Measurements from ENCODE around the gene PTPRD. TPM values are rescaled to one million over a fixed set of nuclear protein-coding genes. Genes with fewer than 3 reads are reported as not detected.

The PTPRD gene
- total and polyA plus RNA-seq, 2 experiments from 2014 or later, result 11.5 to 58.0 TPM

- Mint-ChIP-seq H3K36me3 (ENCODE audit: low read depth) (no peaks in the 10 kb centered on the region), H3K27ac (no peak overlapping the region), H3K9me3 (no peaks in the 10 kb centered on the region), H3K27me3 (ENCODE audit: insufficient read depth, low read depth, poor library complexity) (peaks cover 4% of the 10 kb centered on the region), H3K4me1 (peaks cover 9% of the 10 kb centered on the region), H3K4me3 (no peak overlapping the region)
- TF ChIP-seq, protein P1, sequence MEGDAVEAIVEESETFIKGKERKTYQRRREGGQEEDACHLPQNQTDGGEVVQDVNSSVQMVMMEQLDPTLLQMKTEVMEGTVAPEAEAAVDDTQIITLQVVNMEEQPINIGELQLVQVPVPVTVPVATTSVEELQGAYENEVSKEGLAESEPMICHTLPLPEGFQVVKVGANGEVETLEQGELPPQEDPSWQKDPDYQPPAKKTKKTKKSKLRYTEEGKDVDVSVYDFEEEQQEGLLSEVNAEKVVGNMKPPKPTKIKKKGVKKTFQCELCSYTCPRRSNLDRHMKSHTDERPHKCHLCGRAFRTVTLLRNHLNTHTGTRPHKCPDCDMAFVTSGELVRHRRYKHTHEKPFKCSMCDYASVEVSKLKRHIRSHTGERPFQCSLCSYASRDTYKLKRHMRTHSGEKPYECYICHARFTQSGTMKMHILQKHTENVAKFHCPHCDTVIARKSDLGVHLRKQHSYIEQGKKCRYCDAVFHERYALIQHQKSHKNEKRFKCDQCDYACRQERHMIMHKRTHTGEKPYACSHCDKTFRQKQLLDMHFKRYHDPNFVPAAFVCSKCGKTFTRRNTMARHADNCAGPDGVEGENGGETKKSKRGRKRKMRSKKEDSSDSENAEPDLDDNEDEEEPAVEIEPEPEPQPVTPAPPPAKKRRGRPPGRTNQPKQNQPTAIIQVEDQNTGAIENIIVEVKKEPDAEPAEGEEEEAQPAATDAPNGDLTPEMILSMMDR (conservative IDR thresholded peaks at IDR 0.05; ENCODE audit: low read depth in 2 of 2), result no peak
- TF ChIP-seq, protein P2, sequence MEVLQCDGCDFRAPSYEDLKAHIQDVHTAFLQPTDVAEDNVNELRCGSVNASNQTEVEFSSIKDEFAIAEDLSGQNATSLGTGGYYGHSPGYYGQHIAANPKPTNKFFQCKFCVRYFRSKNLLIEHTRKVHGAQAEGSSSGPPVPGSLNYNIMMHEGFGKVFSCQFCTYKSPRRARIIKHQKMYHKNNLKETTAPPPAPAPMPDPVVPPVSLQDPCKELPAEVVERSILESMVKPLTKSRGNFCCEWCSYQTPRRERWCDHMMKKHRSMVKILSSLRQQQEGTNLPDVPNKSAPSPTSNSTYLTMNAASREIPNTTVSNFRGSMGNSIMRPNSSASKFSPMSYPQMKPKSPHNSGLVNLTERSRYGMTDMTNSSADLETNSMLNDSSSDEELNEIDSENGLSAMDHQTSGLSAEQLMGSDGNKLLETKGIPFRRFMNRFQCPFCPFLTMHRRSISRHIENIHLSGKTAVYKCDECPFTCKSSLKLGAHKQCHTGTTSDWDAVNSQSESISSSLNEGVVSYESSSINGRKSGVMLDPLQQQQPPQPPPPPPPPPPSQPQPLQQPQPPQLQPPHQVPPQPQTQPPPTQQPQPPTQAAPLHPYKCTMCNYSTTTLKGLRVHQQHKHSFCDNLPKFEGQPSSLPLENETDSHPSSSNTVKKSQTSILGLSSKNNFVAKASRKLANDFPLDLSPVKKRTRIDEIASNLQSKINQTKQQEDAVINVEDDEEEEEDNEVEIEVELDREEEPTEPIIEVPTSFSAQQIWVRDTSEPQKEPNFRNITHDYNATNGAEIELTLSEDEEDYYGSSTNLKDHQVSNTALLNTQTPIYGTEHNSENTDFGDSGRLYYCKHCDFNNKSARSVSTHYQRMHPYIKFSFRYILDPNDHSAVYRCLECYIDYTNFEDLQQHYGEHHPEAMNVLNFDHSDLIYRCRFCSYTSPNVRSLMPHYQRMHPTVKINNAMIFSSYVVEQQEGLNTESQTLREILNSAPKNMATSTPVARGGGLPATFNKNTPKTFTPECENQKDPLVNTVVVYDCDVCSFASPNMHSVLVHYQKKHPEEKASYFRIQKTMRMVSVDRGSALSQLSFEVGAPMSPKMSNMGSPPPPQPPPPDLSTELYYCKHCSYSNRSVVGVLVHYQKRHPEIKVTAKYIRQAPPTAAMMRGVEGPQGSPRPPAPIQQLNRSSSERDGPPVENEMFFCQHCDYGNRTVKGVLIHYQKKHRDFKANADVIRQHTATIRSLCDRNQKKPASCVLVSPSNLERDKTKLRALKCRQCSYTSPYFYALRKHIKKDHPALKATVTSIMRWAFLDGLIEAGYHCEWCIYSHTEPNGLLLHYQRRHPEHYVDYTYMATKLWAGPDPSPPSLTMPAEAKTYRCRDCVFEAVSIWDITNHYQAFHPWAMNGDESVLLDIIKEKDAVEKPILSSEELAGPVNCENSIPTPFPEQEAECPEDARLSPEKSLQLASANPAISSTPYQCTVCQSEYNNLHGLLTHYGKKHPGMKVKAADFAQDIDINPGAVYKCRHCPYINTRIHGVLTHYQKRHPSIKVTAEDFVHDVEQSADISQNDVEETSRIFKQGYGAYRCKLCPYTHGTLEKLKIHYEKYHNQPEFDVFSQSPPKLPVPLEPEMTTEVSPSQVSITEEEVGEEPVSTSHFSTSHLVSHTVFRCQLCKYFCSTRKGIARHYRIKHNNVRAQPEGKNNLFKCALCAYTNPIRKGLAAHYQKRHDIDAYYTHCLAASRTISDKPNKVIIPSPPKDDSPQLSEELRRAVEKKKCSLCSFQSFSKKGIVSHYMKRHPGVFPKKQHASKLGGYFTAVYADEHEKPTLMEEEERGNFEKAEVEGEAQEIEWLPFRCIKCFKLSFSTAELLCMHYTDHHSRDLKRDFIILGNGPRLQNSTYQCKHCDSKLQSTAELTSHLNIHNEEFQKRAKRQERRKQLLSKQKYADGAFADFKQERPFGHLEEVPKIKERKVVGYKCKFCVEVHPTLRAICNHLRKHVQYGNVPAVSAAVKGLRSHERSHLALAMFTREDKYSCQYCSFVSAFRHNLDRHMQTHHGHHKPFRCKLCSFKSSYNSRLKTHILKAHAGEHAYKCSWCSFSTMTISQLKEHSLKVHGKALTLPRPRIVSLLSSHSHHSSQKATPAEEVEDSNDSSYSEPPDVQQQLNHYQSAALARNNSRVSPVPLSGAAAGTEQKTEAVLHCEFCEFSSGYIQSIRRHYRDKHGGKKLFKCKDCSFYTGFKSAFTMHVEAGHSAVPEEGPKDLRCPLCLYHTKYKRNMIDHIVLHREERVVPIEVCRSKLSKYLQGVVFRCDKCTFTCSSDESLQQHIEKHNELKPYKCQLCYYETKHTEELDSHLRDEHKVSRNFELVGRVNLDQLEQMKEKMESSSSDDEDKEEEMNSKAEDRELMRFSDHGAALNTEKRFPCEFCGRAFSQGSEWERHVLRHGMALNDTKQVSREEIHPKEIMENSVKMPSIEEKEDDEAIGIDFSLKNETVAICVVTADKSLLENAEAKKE (CRISPR knock-in tag; IDR thresholded peaks at IDR 0.05), result no peak
- TF ChIP-seq ETS1 (IDR thresholded peaks at IDR 0.05), result no peak
- no peak for TF ChIP-seq ZNF114 (CRISPR knock-in tag; IDR thresholded peaks at IDR 0.05)
- TF ChIP-seq NANOG (IDR thresholded peaks at IDR 0.05; ENCODE audit: borderline replicate concordance), result no peak
- no peaks in the 10 kb centered on the region for H3K4me1 ChIP-seq (ENCODE audit: insufficient read depth)
- ATAC-seq (no peak), DNase-seq (ENCODE audit: low spot score) (no peak)
- H3K79me2 ChIP-seq (replicated peaks; ENCODE audit: insufficient read depth), result no peaks in the 10 kb centered on the region
- H3K4me3 ChIP-seq, result no peak overlapping the region
- H3K36me3 ChIP-seq (ENCODE audit: insufficient read depth), result no peaks in the 10 kb centered on the region
- no peaks in the 10 kb centered on the region for H4K20me1 ChIP-seq (replicated peaks; ENCODE audit: insufficient read depth)
- H3K27ac ChIP-seq (ENCODE audit: low read depth), result no peak overlapping the region
- no peak overlapping the region for H2AFZ ChIP-seq
- H3K27me3 ChIP-seq (ENCODE audit: insufficient read depth), result no peaks in the 10 kb centered on the region
- no peaks in the 10 kb centered on the region for H3F3A ChIP-seq (replicated peaks; ENCODE audit: low read depth)
- H3K4me2 ChIP-seq, result no peak overlapping the region
- H3K9me2 ChIP-seq (ENCODE audit: insufficient read depth), result peaks cover 4% of the 10 kb centered on the region; the same call in 1 of the 2 replicates
Observed at GRCh38 chr9:9592104-9592503, 1020.7 kb downstream of the PTPRD start.
